NT2/D1 (cell line): Measurements from ENCODE around the gene LEF1.

Source experiments
- DNase-seq: peaks from one replicate; pipeline ENCODE4 v3.0.0-alpha.2; 2011; ENCODE audit warnings: low read depth, low spot score
- H3K27me3 ChIP-seq: 2 replicates; pipeline ENCODE4 v1.6.0; 2011; ENCODE audit warnings: mild to moderate bottlenecking; ENCODE audit not compliant: insufficient read length, insufficient read depth
- H3K36me3 ChIP-seq: 2 replicates; pipeline ENCODE4 v1.6.1; 2011; ENCODE audit warnings: mild to moderate bottlenecking, low read length, mixed read lengths; ENCODE audit not compliant: insufficient read depth, insufficient read length
- H3K4me1 ChIP-seq: 2 replicates; pipeline ENCODE4 v1.5.1; 2011; ENCODE audit not compliant: insufficient read depth, insufficient read length
- H3K4me3 ChIP-seq: 2 replicates; pipeline ENCODE4 v1.5.1; 2011; ENCODE audit warnings: low read depth; ENCODE audit not compliant: insufficient read length
- H3K9ac ChIP-seq: 2 replicates; pipeline ENCODE4 v1.6.0; 2011; ENCODE audit warnings: low read depth; ENCODE audit not compliant: insufficient read length
- H3K9me3 ChIP-seq: 2 replicates; pipeline ENCODE4 v1.5.1; 2011; ENCODE audit warnings: mild to moderate bottlenecking, low read length; ENCODE audit not compliant: insufficient read depth
- SUZ12 ChIP-seq: IDR thresholded peaks from 2 replicates; pipeline ENCODE4 v1.6.1; 2011; ENCODE audit not compliant: insufficient read length, insufficient read depth; ENCODE audit errors: extremely low read depth
- YY1 ChIP-seq: IDR thresholded peaks from 2 replicates; pipeline ENCODE4 v1.6.1; 2011; ENCODE audit not compliant: insufficient read length, insufficient read depth
- ZNF274 ChIP-seq: IDR thresholded peaks from 2 replicates; pipeline ENCODE4 v1.6.1; 2011; ENCODE audit warnings: mild to moderate bottlenecking, low read depth, low read length

LEF1 gene

GRCh38 chr4:108180513-108180912 is 11.8 kb upstream of the LEF1 start:
- Histone ChIP-seq H3K27me3 (peaks cover 3% of the 10 kb centered on the region), H3K4me1 (no peaks in the 10 kb centered on the region), H3K36me3 (no peaks in the 10 kb centered on the region), H3K9me3 (no peaks in the 10 kb centered on the region), H3K4me3 (no peak overlapping the region), H3K9ac (no peak overlapping the region)
- DNase-seq = no peak
- no peak for TF ChIP-seq SUZ12
- no peak for TF ChIP-seq YY1
- no peak for TF ChIP-seq ZNF274

GRCh38 chr4:108175966-108176365 is 7.2 kb upstream of the LEF1 start:
- Histone ChIP-seq H3K4me1 (no peaks in the 10 kb centered on the region), H3K27me3 (peaks cover 44% of the 10 kb centered on the region), H3K36me3 (no peaks in the 10 kb centered on the region), H3K4me3 (no peak overlapping the region), H3K9ac (no peak overlapping the region), H3K9me3 (no peaks in the 10 kb centered on the region)
- TF ChIP-seq ZNF274 = no peak
- no peak for TF ChIP-seq YY1
- TF ChIP-seq SUZ12 = no peak
- DNase-seq = no peak

GRCh38 chr4:108174856-108175255 is 6.1 kb upstream of the LEF1 start:
- Histone ChIP-seq H3K9ac (no peak overlapping the region), H3K4me3 (no peak overlapping the region), H3K4me1 (no peaks in the 10 kb centered on the region), H3K27me3 (peaks cover 52% of the 10 kb centered on the region), H3K9me3 (no peaks in the 10 kb centered on the region), H3K36me3 (no peaks in the 10 kb centered on the region)
- TF ChIP-seq ZNF274 (no peak), YY1 (no peak), SUZ12 (no peak)
- DNase-seq = no peak

GRCh38 chr4:108173599-108174057 is 4.9 kb upstream of the LEF1 start:
- Histone ChIP-seq H3K36me3 (no peaks in the 10 kb centered on the region), H3K4me1 (no peaks in the 10 kb centered on the region), H3K9ac (no peak overlapping the region), H3K9me3 (no peaks in the 10 kb centered on the region), H3K4me3 (peak overlapping the region; percentile 11), H3K27me3 (peaks cover 64% of the 10 kb centered on the region)
- DNase-seq = no peak
- TF ChIP-seq YY1 (no peak), ZNF274 (no peak), SUZ12 (no peak)

- peak overlapping the region; percentile 80 for H3K9ac ChIP-seq
- H3K4me3 ChIP-seq = peak overlapping the region; percentile 61
- H3K36me3 ChIP-seq = no peaks in the 10 kb centered on the region
- TF ChIP-seq YY1 = no peak
- TF ChIP-seq SUZ12 = no peak
- no peak for TF ChIP-seq ZNF274
- peaks cover 64% of the 10 kb centered on the region for H3K27me3 ChIP-seq
- DNase-seq = no peak
- H3K9me3 ChIP-seq = no peaks in the 10 kb centered on the region
- no peaks in the 10 kb centered on the region for H3K4me1 ChIP-seq
Measured at GRCh38 chr4:108172753-108173598, 4.2 kb upstream of the LEF1 start.

GRCh38 chr4:108172231-108172752 is 3.6 kb upstream of the LEF1 start:
- no peak for DNase-seq
- Histone ChIP-seq H3K9ac (peak overlapping the region; percentile 80), H3K4me3 (peak overlapping the region; percentile 61), H3K9me3 (no peaks in the 10 kb centered on the region), H3K4me1 (no peaks in the 10 kb centered on the region), H3K36me3 (no peaks in the 10 kb centered on the region), H3K27me3 (peaks cover 68% of the 10 kb centered on the region)
- TF ChIP-seq YY1 (no peak), ZNF274 (no peak), SUZ12 (no peak)

GRCh38 chr4:108171339-108172230 is 2.9 kb upstream of the LEF1 start:
- Histone ChIP-seq H3K9ac (peak overlapping the region; percentile 50), H3K36me3 (no peaks in the 10 kb centered on the region), H3K27me3 (peaks cover 75% of the 10 kb centered on the region), H3K4me1 (no peaks in the 10 kb centered on the region), H3K4me3 (peak overlapping the region; percentile 61), H3K9me3 (no peaks in the 10 kb centered on the region)
- TF ChIP-seq SUZ12 (no peak), ZNF274 (no peak), YY1 (no peak)
- DNase-seq = no peak
